ENCODE data around the gene SERPINA10.
"Not testable (repeated sequence)": the region's sequence is repeated elsewhere in the genome, so short reads cannot be mapped to it uniquely, and the experiment has no call there.

The SERPINA10 gene

DNA sequence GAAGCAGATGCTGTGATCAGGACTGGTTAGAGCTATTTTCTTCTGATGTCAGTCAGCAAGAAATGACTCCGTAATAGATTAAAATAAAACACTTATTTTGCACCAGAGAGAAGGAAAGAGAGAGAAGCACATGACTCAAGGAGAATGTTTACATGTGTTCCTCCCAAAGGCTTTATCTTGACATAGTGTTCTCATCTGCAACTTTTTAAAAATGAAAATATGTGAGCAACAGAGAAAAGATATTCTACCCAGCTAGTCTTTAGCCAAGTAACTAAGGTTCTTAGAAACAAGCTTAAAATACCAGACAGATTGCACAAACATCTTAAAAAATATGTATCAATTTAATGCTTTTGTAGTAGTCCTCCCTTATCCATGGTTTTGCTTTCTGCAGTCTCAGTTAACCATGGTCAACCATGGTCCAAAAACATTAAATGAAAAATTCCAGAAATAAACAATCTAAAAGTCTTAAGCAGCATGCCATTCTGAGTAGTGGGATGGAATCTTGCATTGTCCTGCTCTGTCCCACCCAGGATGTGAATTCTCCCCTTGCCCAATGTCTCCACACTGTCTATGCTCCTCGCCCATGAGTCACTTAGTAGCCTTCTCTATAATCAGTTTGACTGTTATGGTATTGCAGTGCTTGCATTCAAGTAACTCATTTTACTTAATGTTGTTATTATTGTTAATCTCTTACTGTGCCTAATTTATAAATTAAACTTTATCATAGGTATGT lies 9.9 kb downstream of the SERPINA10 start:
- no peak for DNase-seq

DNA sequence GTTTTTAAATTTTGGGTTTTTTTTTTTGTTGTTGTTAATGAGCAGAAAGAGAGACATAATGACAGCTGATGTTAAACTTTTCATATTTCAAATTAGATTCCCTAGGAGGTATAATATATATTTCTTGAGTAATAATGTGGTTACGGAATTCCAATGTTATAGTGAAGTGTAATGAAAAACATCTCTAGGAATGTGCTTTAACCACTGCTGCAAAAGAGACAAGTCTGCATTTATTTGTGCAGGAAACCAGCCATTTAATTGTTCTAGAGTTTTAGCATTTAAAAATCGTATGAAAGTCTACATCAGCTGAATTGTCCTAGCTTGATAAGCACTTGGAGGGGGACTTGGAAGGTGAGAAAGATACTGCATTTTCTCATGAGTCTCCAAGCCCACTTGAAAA lies 14.3 kb downstream of the SERPINA10 start:
- no peak for DNase-seq

DNA sequence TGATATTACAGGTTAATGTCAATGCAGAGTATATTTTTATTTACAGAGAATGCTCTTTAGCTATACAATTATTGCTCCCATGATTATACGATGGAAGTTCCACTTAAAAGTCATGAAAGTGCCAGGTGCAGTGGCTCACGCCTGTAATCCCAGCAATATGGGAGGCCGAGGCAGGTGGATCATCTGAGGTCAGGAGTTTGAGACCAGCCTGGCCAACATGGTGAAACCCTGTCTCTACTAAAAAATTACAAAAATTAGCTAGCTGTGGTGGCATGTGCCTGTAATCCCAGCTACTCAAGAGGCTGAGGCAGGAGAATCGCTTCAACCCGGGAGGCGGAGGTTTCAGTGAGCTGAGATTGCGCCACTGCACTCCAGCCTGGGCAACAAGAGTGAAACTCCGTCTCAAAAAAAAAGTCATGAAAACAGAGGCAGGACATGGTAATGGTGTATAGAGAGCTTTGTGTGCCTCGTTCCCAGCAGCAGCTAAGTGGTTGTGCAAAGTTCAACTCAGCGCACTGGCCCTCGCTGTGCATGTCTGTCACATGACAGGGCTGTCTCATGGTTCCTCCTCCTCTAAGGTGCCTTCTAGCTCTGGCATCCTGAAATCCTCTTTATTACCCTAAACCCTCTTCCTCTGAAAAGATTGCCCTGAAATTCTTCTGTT lies 16.0 kb downstream of the SERPINA10 start:
- DNase-seq, result not testable (repeated sequence)

DNA sequence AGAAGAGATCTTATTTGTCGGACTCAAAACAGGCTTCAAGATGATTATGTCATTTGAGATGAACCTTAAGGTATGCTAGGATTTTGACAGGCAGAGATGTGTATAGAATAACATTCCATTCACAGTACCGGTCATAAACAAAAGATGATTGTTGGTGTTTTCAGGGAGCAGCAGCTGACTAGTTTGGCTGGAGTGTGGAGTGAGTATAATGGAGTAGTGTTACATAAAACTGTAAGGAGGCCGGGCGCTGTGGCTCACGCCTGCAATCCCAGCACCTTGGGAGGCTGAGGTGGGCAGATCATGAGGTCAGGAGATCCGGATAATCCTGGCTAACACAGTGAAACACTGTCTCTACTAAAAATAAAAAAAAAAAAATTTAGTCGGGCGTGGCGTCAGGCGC lies 23.9 kb downstream of the SERPINA10 start:
- no peak for DNase-seq

DNA sequence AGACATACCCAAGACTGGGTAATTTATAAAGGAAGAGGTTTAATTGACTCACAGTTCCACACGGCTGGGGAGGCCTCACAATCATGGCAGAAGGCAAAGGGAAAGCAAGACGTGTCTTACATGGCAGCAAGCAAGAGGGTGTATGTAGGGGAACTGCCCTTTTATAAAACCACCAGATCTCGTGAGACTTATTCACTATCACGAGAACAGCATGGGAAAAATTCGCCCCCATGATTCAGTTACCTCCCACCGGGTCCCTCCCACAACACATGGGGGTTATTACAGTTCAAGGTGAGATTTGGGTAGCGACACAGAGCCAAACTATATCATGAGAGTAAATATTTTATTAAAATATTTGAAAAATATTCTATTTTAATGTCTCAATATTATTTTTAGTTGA lies 24.5 kb downstream of the SERPINA10 start:
- DNase-seq, result not testable (repeated sequence)

DNA sequence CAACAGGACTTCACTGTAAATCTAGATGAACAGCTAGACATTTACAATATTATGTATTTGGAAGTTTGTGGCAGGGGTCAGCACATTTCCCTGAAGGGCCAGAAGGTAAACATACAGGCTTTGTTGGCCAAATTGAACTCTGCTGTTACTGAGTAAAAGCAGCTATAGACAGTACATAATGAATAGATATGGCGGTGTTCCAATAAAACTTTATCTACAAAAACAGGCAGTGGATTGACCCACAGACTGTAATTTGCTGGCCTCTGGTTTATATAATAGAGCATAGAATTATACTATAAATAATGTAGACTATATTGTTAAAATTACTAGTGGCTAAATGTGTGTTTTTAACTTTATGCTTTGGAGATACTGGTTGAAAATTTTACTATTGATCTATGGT lies 25.7 kb downstream of the SERPINA10 start:
- DNase-seq, result peak; percentile 57

DNA sequence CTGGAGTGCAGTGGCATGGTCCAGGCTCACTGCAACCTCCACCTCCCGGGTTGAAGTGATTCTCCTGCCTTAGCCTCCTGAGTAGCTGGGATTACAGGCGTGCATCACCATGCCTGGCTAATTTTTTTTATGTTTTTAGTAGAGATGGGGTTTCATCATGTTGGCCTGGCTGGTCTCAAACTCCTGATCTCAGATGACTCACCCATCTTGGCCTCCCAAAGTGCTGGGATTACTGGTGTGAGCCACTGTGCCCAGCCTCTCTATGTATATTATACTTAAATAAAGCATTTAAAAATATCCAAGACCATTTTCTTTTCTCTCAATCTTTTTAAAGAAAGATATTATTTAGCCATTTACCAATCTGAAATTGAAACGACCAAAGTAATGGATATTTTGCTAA lies 28.9 kb downstream of the SERPINA10 start:
- DNase-seq, result not testable (repeated sequence)

DNA sequence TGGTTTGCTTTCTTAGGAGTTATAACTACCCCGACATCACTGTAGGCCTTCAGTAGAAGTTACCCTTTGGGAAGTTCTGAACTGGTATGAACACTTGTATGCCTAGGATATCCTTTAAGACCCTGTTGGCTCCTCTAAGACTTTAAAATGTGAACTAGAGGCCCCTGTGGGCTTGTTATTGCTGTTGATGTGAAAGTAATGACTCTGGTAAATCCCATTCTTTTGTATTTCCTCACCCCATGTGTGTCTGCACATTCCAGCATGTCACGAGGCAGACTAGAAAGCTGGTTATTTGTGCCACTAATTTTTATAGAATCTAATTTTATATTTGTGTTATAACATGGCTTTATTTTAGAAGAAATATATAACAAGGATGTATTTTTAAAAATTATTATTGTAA lies 48.9 kb downstream of the SERPINA10 start:
- no peak for DNase-seq

DNA sequence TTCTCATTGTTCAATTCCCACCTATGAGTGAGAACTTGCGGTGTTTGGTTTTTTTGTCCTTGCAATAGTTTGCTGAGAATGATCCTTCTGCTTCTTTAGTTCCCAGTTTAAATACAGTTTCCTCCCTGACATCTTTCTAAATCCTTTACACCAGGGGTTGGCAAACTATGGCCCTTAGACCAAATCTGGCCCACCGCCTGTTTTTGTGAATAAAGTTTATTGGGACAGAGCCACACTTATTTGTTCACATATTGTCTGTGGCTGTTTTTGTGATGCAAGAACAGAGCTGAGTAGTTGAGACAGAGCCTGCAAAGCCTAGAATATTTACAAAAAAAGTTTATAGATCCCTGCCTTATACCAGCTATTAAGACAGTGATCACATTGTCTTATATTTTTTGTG lies 53.7 kb downstream of the SERPINA10 start:
- DNase-seq, result no peak

DNA sequence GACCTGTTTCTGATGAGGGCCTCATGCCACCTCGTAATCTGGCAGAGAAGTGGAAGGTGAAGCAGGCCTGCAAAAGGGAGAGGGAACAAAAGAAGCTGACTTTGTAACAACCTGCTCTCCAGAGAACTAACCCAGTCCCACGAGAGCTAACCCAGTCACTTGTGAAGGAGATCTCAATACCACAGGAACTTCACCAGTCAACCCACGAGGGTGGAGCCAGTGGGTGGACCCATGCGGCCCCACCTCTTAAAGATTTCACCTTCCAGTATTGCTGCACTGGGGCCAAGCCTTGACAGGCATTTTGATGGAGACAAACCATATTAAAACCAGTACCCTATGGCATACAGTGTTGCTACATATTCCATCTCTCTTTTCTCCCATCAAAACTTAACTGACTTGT lies 55.1 kb downstream of the SERPINA10 start:
- DNase-seq, result no peak

DNA sequence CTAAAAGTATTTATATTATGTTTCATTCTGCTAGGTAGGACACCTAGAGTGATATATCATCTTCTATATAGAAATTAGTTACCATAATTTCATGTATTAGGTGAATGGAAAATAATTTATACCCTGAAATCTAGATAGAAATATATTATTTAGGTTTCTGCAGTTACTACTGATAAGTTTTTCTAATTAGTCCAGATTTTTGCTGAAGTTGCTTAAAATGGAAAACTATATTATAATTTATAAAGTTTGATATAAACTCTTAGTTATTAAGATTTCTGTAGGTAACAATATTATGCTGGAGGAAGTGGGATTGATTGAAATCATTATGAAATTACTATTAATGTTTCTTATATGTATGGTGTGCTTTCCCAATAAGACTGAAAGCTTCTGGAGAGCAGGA lies 56.0 kb downstream of the SERPINA10 start:
- DNase-seq, result no peak
